Measurements from ENCODE around the gene PPP2R5C. TPM values are rescaled to one million over a fixed set of nuclear protein-coding genes. Genes with fewer than 3 reads are reported as not detected.
A peak's percentile ranks its signal among the peaks of the same experiment; 100 is the strongest.

Gene PPP2R5C
- total and polyA plus RNA-seq, 2 of the 4 experiments (the other 2 are of a cell fraction) = 65.9 to 78.7 TPM

- Histone ChIP-seq H3K9me1 (ENCODE audit: insufficient read depth, low read length) (peaks cover 22% of the 10 kb centered on the region), H2BK120ac (ENCODE audit: low read depth, low read length) (no peak overlapping the region), H2BK15ac (ENCODE audit: low read depth, low read length) (no peak overlapping the region), H3K9me3 (ENCODE audit: control insufficient read depth, insufficient read depth, low read length) (no peaks in the 10 kb centered on the region), H3K4me1 (ENCODE audit: control insufficient read depth, insufficient read depth, low read length) (peaks cover 18% of the 10 kb centered on the region), H2AK9ac (replicated peaks; ENCODE audit: low read depth, low read length, poor library complexity) (no peak overlapping the region), H3K27me3 (ENCODE audit: control insufficient read depth, insufficient read depth, low read length) (no peaks in the 10 kb centered on the region), H4K20me1 (ENCODE audit: insufficient read depth, low read length) (peaks cover 82% of the 10 kb centered on the region), H4K8ac (ENCODE audit: low read depth in 2 of 2, low read length in 2 of 2) (no peak overlapping the region), H3K56ac (ENCODE audit: extremely low read depth, insufficient read depth, low read length) (no peak overlapping the region), H3K36me3 (ENCODE audit: control insufficient read depth, insufficient read depth, low read length) (peaks cover 1% of the 10 kb centered on the region; the same call in 1 of the 2 replicates), H3K4ac (ENCODE audit: low read depth, low read length) (no peak overlapping the region), H4K91ac (ENCODE audit: insufficient read depth, low read depth, low read length) (no peak overlapping the region), H3K9ac (ENCODE audit: low read depth, low read length) (no peak overlapping the region), H2BK20ac (ENCODE audit: low read depth, low read length) (no peak overlapping the region), H3K18ac (ENCODE audit: low read depth, low read length) (no peak overlapping the region), H3K79me1 (ENCODE audit: low read depth in 1 of 2, low read length in 2 of 2) (peaks cover 64 to 77% of the 10 kb centered on the region in 2 experiments), H2BK5ac (ENCODE audit: low read depth, low read length, poor library complexity, severe bottlenecking) (no peak overlapping the region), H2AFZ (replicated peaks; ENCODE audit: low read length, poor library complexity) (no peak overlapping the region), H3K4me3 (ENCODE audit: insufficient read depth, low read depth, low read length) (no peak overlapping the region), H4K5ac (ENCODE audit: low read depth, low read length) (no peak overlapping the region), H3K23ac (ENCODE audit: low read depth, low read length) (no peak overlapping the region), H3K27ac (ENCODE audit: insufficient read depth, low read length) (no peak overlapping the region), H3K4me2 (ENCODE audit: low read depth, low read length) (no peak overlapping the region; the same call in 1 of the 2 replicates), H2AK5ac (ENCODE audit: low read depth, low read length) (no peak overlapping the region), H3K14ac (replicated peaks; ENCODE audit: low read depth, low read length) (no peak overlapping the region)
- dilution Hi-C loops (cut with HindIII; ENCODE audit: low sequenced_read_pairs, unreplicated experiment) = no loop called here
- ATAC-seq (ENCODE audit: low read depth) (no peak), DNase-seq (peak; percentile 48)
- ChIA-PET CTCF (interaction anchor here (1.8 kb wide), 1 partner anchor 9 kb away, joined by 5 read pairs; no protein-coding TSS in a partner anchor), POLR2A (ENCODE audit: unreplicated experiment) (no interaction called here)
- no peak for TF ChIP-seq NFE2L2 (IDR thresholded peaks at IDR 0.05; ENCODE audit: low read depth, low read length)
- TF ChIP-seq CEBPB (IDR thresholded peaks at IDR 0.05; ENCODE audit: low read depth, low read length) = peak; percentile 85
- no TSS peak for BruUV-seq (replicated peaks)
- 100% methylated on average over 1 of the region's 2 CpGs; no CpG with 5 or more reads in 1 of the 2 experiments for WGBS, 2 experiments (ENCODE audit: extremely low coverage in 2 of 2, insufficient read length in 1 of 2)
- in situ Hi-C loops (cut with MboI; ENCODE audit: low sequenced_read_pairs) = no loop called here
- intact Hi-C loops (cut with micrococcal nuclease) = no loop called here
Measured at GRCh38 chr14:101828046-101828445, 66.5 kb downstream of the PPP2R5C start.
